CD4-positive, alpha-beta T cell treated with Interleukin-6 for 4 hours (primary cell): ENCODE data around the gene SNRPB.

Experiments used
- DNase-seq: peaks from one replicate; pipeline ENCODE4 v3.0.0-alpha.2; 2020; ENCODE audit warnings: mixed read lengths

SNRPB gene

GRCh38 chr20:2418388-2418787 lies 52.2 kb downstream of the SNRPB start:
- DNase-seq: no peak

DNA sequence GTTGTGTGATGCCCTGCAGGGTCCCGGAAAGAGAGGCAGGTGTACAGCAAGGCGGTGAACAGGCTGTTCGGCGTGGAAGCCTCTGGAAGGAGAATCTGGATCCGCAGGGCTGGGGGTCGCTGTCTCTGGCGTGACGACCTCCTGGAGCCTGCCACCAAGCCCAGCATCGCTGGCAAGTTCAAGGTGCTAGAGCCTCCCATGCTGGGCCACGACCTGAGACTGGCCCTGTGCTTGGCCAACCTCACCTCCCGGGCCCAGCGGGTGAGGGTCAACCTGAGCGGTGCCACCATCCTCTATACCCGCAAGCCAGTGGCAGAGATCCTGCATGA lies 53.4 kb downstream of the SNRPB start:
- no peak for DNase-seq

- DNase-seq: no peak
These were observed 53.9 kb downstream of the SNRPB start for GRCh38 chr20:2416541-2417212.
